ENCODE data around the gene RHBDD3.

Gene RHBDD3

GRCh38 chr22:29275819-29276565 is 8.2 kb upstream of the RHBDD3 start:
- Histone ChIP-seq H3K9ac (ENCODE audit: low read length) (no peak overlapping the region), H3K27me3 (ENCODE audit: insufficient read depth, low read length, poor library complexity) (no peaks in the 10 kb centered on the region), H3K79me1 (ENCODE audit: low read length) (peaks cover 9% of the 10 kb centered on the region), H3K79me2 (ENCODE audit: control insufficient read depth, insufficient read depth, low read length) (peaks cover 73% of the 10 kb centered on the region), H2BK120ac (ENCODE audit: low read depth, low read length) (no peak overlapping the region), H3K18ac (ENCODE audit: low read length) (no peak overlapping the region), H3K27ac (ENCODE audit: low read depth, low read length) (no peak overlapping the region), H3K4me2 (ENCODE audit: low read length) (no peak overlapping the region), H3K36me3 (ENCODE audit: control insufficient read depth, insufficient read depth, low read length) (peaks cover 18% of the 10 kb centered on the region), H4K8ac (ENCODE audit: low read depth, low read length) (no peak overlapping the region), H3K23ac (ENCODE audit: low read length) (no peak overlapping the region), H3K56ac (ENCODE audit: low read length) (no peak overlapping the region), H2BK15ac (replicated peaks; ENCODE audit: low read depth) (no peak overlapping the region), H2AK5ac (ENCODE audit: low read length) (no peak overlapping the region), H3K4ac (ENCODE audit: low read depth, low read length) (no peak overlapping the region), H4K5ac (ENCODE audit: low read length) (no peak overlapping the region), H2BK5ac (ENCODE audit: low read length) (no peak overlapping the region), H3K4me1 (ENCODE audit: control insufficient read depth, low read depth, low read length) (no peaks in the 10 kb centered on the region), H3K4me3 (ENCODE audit: low read length) (no peak overlapping the region)
- no peak for DNase-seq
- 100% methylated on average over 3 of the region's 3 CpGs for WGBS (ENCODE audit: extremely low coverage, insufficient coverage, low lambda C conversion rate)

GRCh38 chr22:29275167-29275566 is 7.4 kb upstream of the RHBDD3 start:
- Histone ChIP-seq H3K27me3 (ENCODE audit: insufficient read depth, low read length, poor library complexity) (no peaks in the 10 kb centered on the region), H3K27ac (ENCODE audit: low read depth, low read length) (no peak overlapping the region), H3K36me3 (ENCODE audit: control insufficient read depth, insufficient read depth, low read length) (peaks cover 16% of the 10 kb centered on the region), H3K4me1 (ENCODE audit: control insufficient read depth, low read depth, low read length) (peaks cover 2% of the 10 kb centered on the region), H2BK120ac (ENCODE audit: low read depth, low read length) (no peak overlapping the region), H3K9ac (ENCODE audit: low read length) (no peak overlapping the region), H2AK5ac (ENCODE audit: low read length) (no peak overlapping the region), H4K5ac (ENCODE audit: low read length) (no peak overlapping the region), H2BK5ac (ENCODE audit: low read length) (no peak overlapping the region), H3K79me2 (ENCODE audit: control insufficient read depth, insufficient read depth, low read length) (peaks cover 78% of the 10 kb centered on the region), H3K23ac (ENCODE audit: low read length) (no peak overlapping the region), H3K4ac (ENCODE audit: low read depth, low read length) (no peak overlapping the region), H3K4me2 (ENCODE audit: low read length) (no peak overlapping the region), H3K4me3 (ENCODE audit: low read length) (no peak overlapping the region), H3K79me1 (ENCODE audit: low read length) (peaks cover 9% of the 10 kb centered on the region), H2BK15ac (replicated peaks; ENCODE audit: low read depth) (no peak overlapping the region), H3K18ac (ENCODE audit: low read length) (no peak overlapping the region), H4K8ac (ENCODE audit: low read depth, low read length) (no peak overlapping the region), H3K56ac (ENCODE audit: low read length) (no peak overlapping the region)
- no CpG with 5 or more reads among the region's 3 CpGs for WGBS (ENCODE audit: extremely low coverage, insufficient coverage, low lambda C conversion rate)
- no peak for DNase-seq

GRCh38 chr22:29272624-29273023 is 4.8 kb upstream of the RHBDD3 start:
- H2BK15ac ChIP-seq (replicated peaks; ENCODE audit: low read depth), result no peak overlapping the region
- H3K4ac ChIP-seq (ENCODE audit: low read depth, low read length), result no peak overlapping the region
- no peak overlapping the region for H2BK120ac ChIP-seq (ENCODE audit: low read depth, low read length)
- peaks cover 5% of the 10 kb centered on the region for H3K4me1 ChIP-seq (ENCODE audit: control insufficient read depth, low read depth, low read length)
- H3K4me2 ChIP-seq (ENCODE audit: low read length), result no peak overlapping the region
- no CpG with 5 or more reads among the region's 2 CpGs for WGBS (ENCODE audit: extremely low coverage, insufficient coverage, low lambda C conversion rate)
- no peaks in the 10 kb centered on the region for H3K27me3 ChIP-seq (ENCODE audit: insufficient read depth, low read length, poor library complexity)
- no peak overlapping the region for H3K18ac ChIP-seq (ENCODE audit: low read length)
- peaks cover 84% of the 10 kb centered on the region for H3K79me2 ChIP-seq (ENCODE audit: control insufficient read depth, insufficient read depth, low read length)
- H3K27ac ChIP-seq (ENCODE audit: low read depth, low read length), result no peak overlapping the region
- H4K5ac ChIP-seq (ENCODE audit: low read length), result no peak overlapping the region
- peaks cover 4% of the 10 kb centered on the region for H3K79me1 ChIP-seq (ENCODE audit: low read length)
- H2BK5ac ChIP-seq (ENCODE audit: low read length), result no peak overlapping the region
- no peak overlapping the region for H2AK5ac ChIP-seq (ENCODE audit: low read length)
- H3K9ac ChIP-seq (ENCODE audit: low read length), result no peak overlapping the region
- H3K56ac ChIP-seq (ENCODE audit: low read length), result no peak overlapping the region
- H4K8ac ChIP-seq (ENCODE audit: low read depth, low read length), result no peak overlapping the region
- H3K4me3 ChIP-seq (ENCODE audit: low read length), result no peak overlapping the region
- H3K23ac ChIP-seq (ENCODE audit: low read length), result no peak overlapping the region
- DNase-seq, result no peak
- H3K36me3 ChIP-seq (ENCODE audit: control insufficient read depth, insufficient read depth, low read length), result peaks cover 14% of the 10 kb centered on the region

DNA sequence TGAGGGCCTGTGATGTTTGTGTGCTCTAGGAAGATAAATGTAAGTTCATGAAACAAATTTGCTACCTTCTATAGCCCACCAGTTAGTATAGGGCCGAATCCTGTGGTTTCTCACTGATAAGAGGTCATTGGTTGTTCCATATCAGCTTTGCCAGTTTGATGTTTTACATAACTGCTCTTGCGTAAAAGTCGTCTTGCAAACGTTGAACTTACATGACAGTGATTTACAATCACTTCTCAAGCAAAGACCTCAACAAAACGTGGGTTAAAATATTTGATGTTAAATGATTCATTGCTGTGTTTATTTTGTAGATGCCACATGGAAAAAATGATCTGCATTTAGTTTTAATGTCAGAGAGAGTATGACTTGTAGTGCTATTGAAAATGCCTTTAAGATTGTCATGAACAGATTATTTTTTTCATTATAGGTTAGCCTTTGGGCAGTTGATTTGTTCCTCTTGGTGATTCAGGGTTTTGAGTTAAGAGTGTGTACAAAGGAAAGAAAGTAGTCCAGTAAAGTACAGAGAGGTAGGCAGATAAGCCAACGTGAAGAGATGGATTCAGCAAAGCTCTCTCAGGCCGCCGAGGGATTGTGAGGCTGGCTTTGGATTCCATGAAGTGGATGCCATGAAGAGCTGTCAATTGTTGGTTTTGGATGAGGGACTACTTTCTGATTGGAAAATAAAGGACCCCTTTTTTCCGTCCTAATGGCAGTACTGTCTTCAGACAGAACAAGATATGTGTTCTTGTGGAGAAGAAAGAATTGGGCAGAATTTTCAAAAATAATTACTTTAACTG is 2.9 kb upstream of the RHBDD3 start:
- Histone ChIP-seq H3K56ac (ENCODE audit: low read length) (peak overlapping the region; percentile 95), H3K27me3 (ENCODE audit: insufficient read depth, low read length, poor library complexity) (no peaks in the 10 kb centered on the region), H2BK120ac (ENCODE audit: low read depth, low read length) (no peak overlapping the region), H3K4me2 (ENCODE audit: low read length) (peak overlapping the region; percentile 98), H3K18ac (ENCODE audit: low read length) (no peak overlapping the region), H3K27ac (ENCODE audit: low read depth, low read length) (no peak overlapping the region), H4K5ac (ENCODE audit: low read length) (no peak overlapping the region), H4K8ac (ENCODE audit: low read depth, low read length) (no peak overlapping the region), H3K79me2 (ENCODE audit: control insufficient read depth, insufficient read depth, low read length) (peaks cover 88% of the 10 kb centered on the region), H3K4me1 (ENCODE audit: control insufficient read depth, low read depth, low read length) (peaks cover 11% of the 10 kb centered on the region), H2AK5ac (ENCODE audit: low read length) (no peak overlapping the region), H3K4ac (ENCODE audit: low read depth, low read length) (no peak overlapping the region), H2BK15ac (replicated peaks; ENCODE audit: low read depth) (no peak overlapping the region), H3K79me1 (ENCODE audit: low read length) (peaks cover 6% of the 10 kb centered on the region), H2BK5ac (ENCODE audit: low read length) (no peak overlapping the region), H3K36me3 (ENCODE audit: control insufficient read depth, insufficient read depth, low read length) (peaks cover 11% of the 10 kb centered on the region), H3K9ac (ENCODE audit: low read length) (peak overlapping the region; percentile 98), H3K4me3 (ENCODE audit: low read length) (peak overlapping the region; percentile 63), H3K23ac (ENCODE audit: low read length) (no peak overlapping the region)
- DNase-seq, result no peak
- no CpG with 5 or more reads among the region's 9 CpGs for WGBS (ENCODE audit: extremely low coverage, insufficient coverage, low lambda C conversion rate)

- peak overlapping the region; percentile 98 for H3K9ac ChIP-seq (ENCODE audit: low read length)
- H3K4ac ChIP-seq (ENCODE audit: low read depth, low read length), result no peak overlapping the region
- no CpG with 5 or more reads among the region's 13 CpGs for WGBS (ENCODE audit: extremely low coverage, insufficient coverage, low lambda C conversion rate)
- no peak overlapping the region for H4K8ac ChIP-seq (ENCODE audit: low read depth, low read length)
- H3K36me3 ChIP-seq (ENCODE audit: control insufficient read depth, insufficient read depth, low read length), result peaks cover 12% of the 10 kb centered on the region
- H4K5ac ChIP-seq (ENCODE audit: low read length), result no peak overlapping the region
- peak overlapping the region; percentile 68 for H3K23ac ChIP-seq (ENCODE audit: low read length)
- no peak overlapping the region for H3K18ac ChIP-seq (ENCODE audit: low read length)
- peaks cover 82% of the 10 kb centered on the region for H3K79me2 ChIP-seq (ENCODE audit: control insufficient read depth, insufficient read depth, low read length)
- peak overlapping the region; percentile 16 for H3K27ac ChIP-seq (ENCODE audit: low read depth, low read length)
- no peaks in the 10 kb centered on the region for H3K27me3 ChIP-seq (ENCODE audit: insufficient read depth, low read length, poor library complexity)
- H2BK120ac ChIP-seq (ENCODE audit: low read depth, low read length), result no peak overlapping the region
- peaks cover 11% of the 10 kb centered on the region for H3K4me1 ChIP-seq (ENCODE audit: control insufficient read depth, low read depth, low read length)
- no peak overlapping the region for H2BK15ac ChIP-seq (replicated peaks; ENCODE audit: low read depth)
- no peak overlapping the region for H2BK5ac ChIP-seq (ENCODE audit: low read length)
- peaks cover 9% of the 10 kb centered on the region for H3K79me1 ChIP-seq (ENCODE audit: low read length)
- H3K4me2 ChIP-seq (ENCODE audit: low read length), result peak overlapping the region; percentile 98
- H2AK5ac ChIP-seq (ENCODE audit: low read length), result no peak overlapping the region
- H3K4me3 ChIP-seq (ENCODE audit: low read length), result peak overlapping the region; percentile 63
- peak; percentile 54 for DNase-seq
- peak overlapping the region; percentile 95 for H3K56ac ChIP-seq (ENCODE audit: low read length)
These were observed 2.1 kb upstream of the RHBDD3 start for GRCh38 chr22:29269731-29270474.

Data from mesendoderm (in vitro differentiated cells).